ENCODE measurements around the gene ARSG.

The ARSG gene

DNA sequence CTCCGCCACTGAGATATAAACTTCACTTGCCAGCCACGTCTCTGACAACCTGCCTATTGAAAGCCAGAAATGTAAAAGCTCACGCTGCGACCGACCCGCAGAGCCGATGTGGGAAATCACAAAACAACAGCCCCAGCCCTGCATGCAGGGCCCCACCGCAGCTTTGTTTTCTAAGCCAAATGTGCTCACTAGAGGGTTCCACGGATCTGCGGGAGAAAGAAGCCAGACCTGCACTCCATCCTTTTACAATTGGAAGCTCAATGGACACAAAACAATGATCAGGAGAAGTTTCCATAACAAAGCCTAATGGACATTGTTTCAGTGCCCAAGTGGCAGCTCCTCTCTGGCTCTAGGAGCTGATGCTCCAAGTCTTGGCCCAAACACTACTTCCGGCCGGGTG, 132.9 kb downstream of the ARSG start:
- no peak overlapping the region for H3K4me3 ChIP-seq (ENCODE audit: low read depth, low read length)
- TF ChIP-seq, protein P1, sequence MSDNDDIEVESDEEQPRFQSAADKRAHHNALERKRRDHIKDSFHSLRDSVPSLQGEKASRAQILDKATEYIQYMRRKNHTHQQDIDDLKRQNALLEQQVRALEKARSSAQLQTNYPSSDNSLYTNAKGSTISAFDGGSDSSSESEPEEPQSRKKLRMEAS (IDR thresholded peaks at IDR 0.05; ENCODE audit: low read depth, low read length), result no peak
- TF ChIP-seq, protein P2, sequence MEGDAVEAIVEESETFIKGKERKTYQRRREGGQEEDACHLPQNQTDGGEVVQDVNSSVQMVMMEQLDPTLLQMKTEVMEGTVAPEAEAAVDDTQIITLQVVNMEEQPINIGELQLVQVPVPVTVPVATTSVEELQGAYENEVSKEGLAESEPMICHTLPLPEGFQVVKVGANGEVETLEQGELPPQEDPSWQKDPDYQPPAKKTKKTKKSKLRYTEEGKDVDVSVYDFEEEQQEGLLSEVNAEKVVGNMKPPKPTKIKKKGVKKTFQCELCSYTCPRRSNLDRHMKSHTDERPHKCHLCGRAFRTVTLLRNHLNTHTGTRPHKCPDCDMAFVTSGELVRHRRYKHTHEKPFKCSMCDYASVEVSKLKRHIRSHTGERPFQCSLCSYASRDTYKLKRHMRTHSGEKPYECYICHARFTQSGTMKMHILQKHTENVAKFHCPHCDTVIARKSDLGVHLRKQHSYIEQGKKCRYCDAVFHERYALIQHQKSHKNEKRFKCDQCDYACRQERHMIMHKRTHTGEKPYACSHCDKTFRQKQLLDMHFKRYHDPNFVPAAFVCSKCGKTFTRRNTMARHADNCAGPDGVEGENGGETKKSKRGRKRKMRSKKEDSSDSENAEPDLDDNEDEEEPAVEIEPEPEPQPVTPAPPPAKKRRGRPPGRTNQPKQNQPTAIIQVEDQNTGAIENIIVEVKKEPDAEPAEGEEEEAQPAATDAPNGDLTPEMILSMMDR (IDR thresholded peaks at IDR 0.05; ENCODE audit: low read depth, low read length), result no peak
- TF ChIP-seq POLR2A (IDR thresholded peaks at IDR 0.05; ENCODE audit: extremely low read depth, insufficient read length), result no peak
- DNase-seq (ENCODE audit: low read depth), result no peak

DNA sequence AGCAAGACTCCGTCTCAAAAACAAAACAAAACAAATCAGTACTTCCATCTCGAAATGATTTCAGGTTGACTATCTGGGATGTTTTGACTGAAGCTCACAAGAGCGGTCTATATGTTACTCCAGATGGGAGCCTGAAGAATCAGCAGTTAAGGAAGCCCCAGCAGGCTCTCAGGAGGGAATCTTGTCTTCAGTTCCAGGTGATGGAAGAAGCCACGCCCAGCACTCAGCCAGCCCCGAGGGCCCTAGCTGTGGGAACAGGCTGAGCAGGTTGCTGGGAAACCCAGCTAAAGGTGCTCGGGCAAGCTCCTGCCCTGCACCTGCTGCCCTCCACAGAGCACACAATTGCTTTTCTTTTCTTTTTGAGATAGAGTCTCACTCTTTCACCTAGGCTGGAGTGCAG, 133.6 kb downstream of the ARSG start:
- TF ChIP-seq MYC (IDR thresholded peaks at IDR 0.05; ENCODE audit: low read depth, low read length), result no peak
- no peak for TF ChIP-seq POLR2A (IDR thresholded peaks at IDR 0.05; ENCODE audit: extremely low read depth, insufficient read length)
- TF ChIP-seq, protein P2 (IDR thresholded peaks at IDR 0.05; ENCODE audit: low read depth, low read length), result no peak
- TF ChIP-seq, protein P1 (IDR thresholded peaks at IDR 0.05; ENCODE audit: low read depth, low read length), result no peak
- DNase-seq (ENCODE audit: low read depth), result no peak
- no peak overlapping the region for H3K4me3 ChIP-seq (ENCODE audit: low read depth, low read length)

DNA sequence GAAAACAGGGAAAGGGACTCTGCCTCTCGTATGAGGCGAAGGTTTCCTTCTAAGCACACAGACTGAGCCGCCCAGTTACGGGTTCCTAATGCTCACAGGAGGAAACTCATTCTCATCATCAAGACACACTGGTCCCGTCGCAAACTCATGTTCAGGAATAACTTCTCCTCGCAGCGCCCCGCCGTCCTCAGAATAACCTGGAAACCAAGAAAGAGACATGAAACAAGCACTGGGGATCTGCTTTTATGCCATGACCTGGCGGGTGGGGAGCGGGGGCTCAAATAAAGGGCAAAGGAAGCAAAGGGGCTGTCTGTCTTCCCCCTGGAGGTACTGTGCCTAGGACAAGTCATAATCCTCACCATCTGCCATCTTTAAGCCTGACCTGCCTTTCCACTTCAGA, 134.7 kb downstream of the ARSG start:
- no peak for DNase-seq (ENCODE audit: low read depth)
- H3K4me3 ChIP-seq (ENCODE audit: low read depth, low read length), result no peak overlapping the region
- TF ChIP-seq, protein P1 (IDR thresholded peaks at IDR 0.05; ENCODE audit: low read depth, low read length), result no peak
- TF ChIP-seq, protein P2 (IDR thresholded peaks at IDR 0.05; ENCODE audit: low read depth, low read length), result no peak
- TF ChIP-seq MYC (IDR thresholded peaks at IDR 0.05; ENCODE audit: low read depth, low read length), result no peak
- TF ChIP-seq POLR2A (IDR thresholded peaks at IDR 0.05; ENCODE audit: extremely low read depth, insufficient read length), result no peak

DNA sequence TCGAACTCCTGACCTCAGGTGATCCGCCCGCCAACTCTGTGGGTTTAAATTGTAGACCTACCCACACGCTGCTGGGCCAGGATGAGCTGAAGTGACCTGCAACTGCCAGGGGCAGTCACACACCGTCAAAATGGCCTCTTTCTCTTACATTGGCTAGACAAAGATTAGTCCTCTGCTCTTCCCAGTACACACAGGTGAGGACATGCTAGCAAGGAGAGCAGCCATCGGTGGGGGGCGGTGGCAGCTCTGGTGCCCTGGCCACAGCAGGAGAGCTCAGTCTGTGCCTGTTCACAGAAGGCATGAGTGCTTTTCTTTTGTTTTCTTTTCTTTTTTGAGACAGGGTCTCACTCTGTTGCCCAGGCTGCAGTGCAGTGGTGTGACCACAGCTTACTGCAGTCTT, 136.3 kb downstream of the ARSG start:
- no peak for TF ChIP-seq MYC (IDR thresholded peaks at IDR 0.05; ENCODE audit: low read depth, low read length)
- TF ChIP-seq, protein P1 (IDR thresholded peaks at IDR 0.05; ENCODE audit: low read depth, low read length), result no peak
- TF ChIP-seq, protein P2 (IDR thresholded peaks at IDR 0.05; ENCODE audit: low read depth, low read length), result no peak
- no peak for TF ChIP-seq POLR2A (IDR thresholded peaks at IDR 0.05; ENCODE audit: extremely low read depth, insufficient read length)
- DNase-seq (ENCODE audit: low read depth), result no peak
- no peak overlapping the region for H3K4me3 ChIP-seq (ENCODE audit: low read depth, low read length)

DNA sequence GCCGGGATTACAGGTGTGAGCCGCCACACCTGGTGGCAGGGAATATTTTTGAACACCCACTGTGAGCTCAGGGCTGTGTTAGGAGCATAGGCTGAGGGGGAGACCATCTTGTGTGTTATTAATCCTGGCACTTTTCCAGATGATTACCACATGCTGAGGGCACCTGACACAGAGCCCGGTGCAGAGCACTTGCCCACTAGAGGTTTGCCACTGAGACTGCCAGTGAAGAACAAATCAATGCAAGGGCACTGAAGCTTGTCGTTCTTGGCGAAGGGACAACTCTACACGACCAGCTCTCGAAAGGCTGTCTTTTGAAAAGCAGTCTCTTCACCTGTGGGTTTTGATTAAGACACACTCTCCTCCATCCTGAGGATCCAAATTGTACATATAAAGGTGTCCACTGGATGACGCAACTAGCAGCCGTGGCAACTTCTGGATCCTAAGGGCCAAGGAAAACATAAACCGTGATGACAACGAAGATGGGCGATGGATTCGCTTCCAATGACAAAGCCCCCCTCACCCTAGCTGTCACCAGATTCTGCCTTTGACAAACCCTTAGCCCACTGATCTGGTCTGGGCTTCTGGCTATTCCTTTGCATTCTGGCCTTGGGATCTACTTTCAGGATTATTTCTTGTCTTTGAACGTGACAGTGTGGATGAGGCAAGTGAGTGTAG, 137.3 kb downstream of the ARSG start:
- TF ChIP-seq MYC (IDR thresholded peaks at IDR 0.05; ENCODE audit: low read depth, low read length), result no peak
- TF ChIP-seq POLR2A (IDR thresholded peaks at IDR 0.05; ENCODE audit: extremely low read depth, insufficient read length), result no peak
- TF ChIP-seq, protein P1 (IDR thresholded peaks at IDR 0.05; ENCODE audit: low read depth, low read length), result no peak
- TF ChIP-seq, protein P2 (IDR thresholded peaks at IDR 0.05; ENCODE audit: low read depth, low read length), result no peak
- H3K4me3 ChIP-seq (ENCODE audit: low read depth, low read length), result no peak overlapping the region
- no peak for DNase-seq (ENCODE audit: low read depth)
